ENCODE results near the gene STK24. TPM values are rescaled to one million over a fixed set of nuclear protein-coding genes. Genes with fewer than 3 reads are reported as not detected.

Gene STK24
- total and polyA plus RNA-seq, 2 donors (not counting 1 experiment from before 2014, with no cell fraction given) = 53.2 to 73.1 TPM

GRCh38 chr13:98504029-98504351, 72.9 kb downstream of the STK24 start:
- peak overlapping the region; percentile 67 for H3K27ac ChIP-seq (ENCODE audit: insufficient read depth, low read length)
- H2AFZ ChIP-seq (ENCODE audit: low read length) = no peak overlapping the region

GRCh38 chr13:98503175-98504028, 73.5 kb downstream of the STK24 start:
- H3K4me1 ChIP-seq (ENCODE audit: control insufficient read depth, extremely low read depth, insufficient read depth, low read length) = peaks cover 27% of the 10 kb centered on the region
- no peaks in the 10 kb centered on the region for H4K20me1 ChIP-seq (ENCODE audit: control insufficient read depth, extremely low read depth, insufficient read depth, low read length)
- H3K79me2 ChIP-seq (ENCODE audit: control insufficient read depth, insufficient read depth, low read length) = peaks cover 84% of the 10 kb centered on the region
- DNase-seq (ENCODE audit: low read depth in 2 of 2) = peak; percentile 28 to 48
- no peaks in the 10 kb centered on the region for H3K36me3 ChIP-seq (ENCODE audit: control insufficient read depth, insufficient read depth, low read length)
- TF ChIP-seq CTCF (conservative IDR thresholded peaks at IDR 0.05 in 1 of 2, IDR thresholded peaks at IDR 0.05 in 1 of 2; ENCODE audit: low read depth in 1 of 2, low read length in 2 of 2) (no peak), EZH2 (IDR thresholded peaks at IDR 0.05; ENCODE audit: low read length, missing control alignments) (no peak)
- peak overlapping the region in 3 of 4 experiments; percentile 10 to 39 (median 21) for H3K4me3 ChIP-seq (replicated peaks in 1 of 4; ENCODE audit: control extremely low read depth in 1 of 4, insufficient read depth in 1 of 4, low read depth in 3 of 4, low read length in 4 of 4)
- H3K27ac ChIP-seq (ENCODE audit: insufficient read depth, low read length) = peak overlapping the region; percentile 67
- H3K27me3 ChIP-seq (ENCODE audit: control insufficient read depth, insufficient read depth, low read length) = no peaks in the 10 kb centered on the region
- H3K9me3 ChIP-seq (ENCODE audit: control insufficient read depth, insufficient read depth, low read depth, low read length) = no peaks in the 10 kb centered on the region
- H3K9ac ChIP-seq (ENCODE audit: insufficient read depth, low read length) = no peak overlapping the region
- H3K4me2 ChIP-seq (ENCODE audit: extremely low read depth, insufficient read depth, low read length) = peak overlapping the region; percentile 80
- no peak overlapping the region for H2AFZ ChIP-seq (ENCODE audit: low read length)

More at GRCh38 chr13:98504029-98504351, 72.9 kb downstream of the STK24 start:
- Histone ChIP-seq H3K9me3 (ENCODE audit: control insufficient read depth, insufficient read depth, low read depth, low read length) (no peaks in the 10 kb centered on the region), H3K9ac (ENCODE audit: insufficient read depth, low read length) (no peak overlapping the region), H3K4me1 (ENCODE audit: control insufficient read depth, extremely low read depth, insufficient read depth, low read length) (peaks cover 30% of the 10 kb centered on the region), H4K20me1 (ENCODE audit: control insufficient read depth, extremely low read depth, insufficient read depth, low read length) (no peaks in the 10 kb centered on the region), H3K36me3 (ENCODE audit: control insufficient read depth, insufficient read depth, low read length) (no peaks in the 10 kb centered on the region), H3K79me2 (ENCODE audit: control insufficient read depth, insufficient read depth, low read length) (peaks cover 80% of the 10 kb centered on the region), H3K4me3 (replicated peaks in 1 of 4; ENCODE audit: control extremely low read depth in 1 of 4, insufficient read depth in 1 of 4, low read depth in 3 of 4, low read length in 4 of 4) (peak overlapping the region in 3 of 4 experiments; percentile 10 to 39 (median 21)), H3K27me3 (ENCODE audit: control insufficient read depth, insufficient read depth, low read length) (no peaks in the 10 kb centered on the region), H3K4me2 (ENCODE audit: extremely low read depth, insufficient read depth, low read length) (peak overlapping the region; percentile 80)
- no peak for DNase-seq (ENCODE audit: low read depth in 2 of 2)
- TF ChIP-seq EZH2 (IDR thresholded peaks at IDR 0.05; ENCODE audit: low read length, missing control alignments) = no peak
- no peak for TF ChIP-seq CTCF (conservative IDR thresholded peaks at IDR 0.05 in 1 of 2, IDR thresholded peaks at IDR 0.05 in 1 of 2; ENCODE audit: low read depth in 1 of 2, low read length in 2 of 2)

- H4K20me1 ChIP-seq (ENCODE audit: control insufficient read depth, extremely low read depth, insufficient read depth, low read length) = no peaks in the 10 kb centered on the region
- no peak for TF ChIP-seq CTCF (conservative IDR thresholded peaks at IDR 0.05 in 1 of 2, IDR thresholded peaks at IDR 0.05 in 1 of 2; ENCODE audit: low read depth in 1 of 2, low read length in 2 of 2)
- no peak for TF ChIP-seq EZH2 (IDR thresholded peaks at IDR 0.05; ENCODE audit: low read length, missing control alignments)
- H3K36me3 ChIP-seq (ENCODE audit: control insufficient read depth, insufficient read depth, low read length) = no peaks in the 10 kb centered on the region
- H3K4me1 ChIP-seq (ENCODE audit: control insufficient read depth, extremely low read depth, insufficient read depth, low read length) = peaks cover 31% of the 10 kb centered on the region
- H3K79me2 ChIP-seq (ENCODE audit: control insufficient read depth, insufficient read depth, low read length) = peaks cover 80% of the 10 kb centered on the region
- no peak overlapping the region for H3K4me3 ChIP-seq (replicated peaks in 1 of 4; ENCODE audit: control extremely low read depth in 1 of 4, insufficient read depth in 1 of 4, low read depth in 3 of 4, low read length in 4 of 4)
- H3K27me3 ChIP-seq (ENCODE audit: control insufficient read depth, insufficient read depth, low read length) = no peaks in the 10 kb centered on the region
- no peak overlapping the region for H3K4me2 ChIP-seq (ENCODE audit: extremely low read depth, insufficient read depth, low read length)
- H3K27ac ChIP-seq (ENCODE audit: insufficient read depth, low read length) = no peak overlapping the region
- H2AFZ ChIP-seq (ENCODE audit: low read length) = no peak overlapping the region
- no peak for DNase-seq (ENCODE audit: low read depth in 2 of 2)
- H3K9me3 ChIP-seq (ENCODE audit: control insufficient read depth, insufficient read depth, low read depth, low read length) = no peaks in the 10 kb centered on the region
- no peak overlapping the region for H3K9ac ChIP-seq (ENCODE audit: insufficient read depth, low read length)
Observed at GRCh38 chr13:98500963-98501421, 75.9 kb downstream of the STK24 start.
